Epithelial cell of umbilical artery (primary cell): Measurements from ENCODE around the gene SLC35B4. TPM values are rescaled to one million over a fixed set of nuclear protein-coding genes. Genes with fewer than 3 reads are reported as not detected.

Source experiments
- total RNA-seq: library from RNA; depleted of rRNA; stranded (reverse); fragments of >200 nt; gene quantifications from 2 replicates; pipeline ENCODE4 v1.2.3, GENCODE V29; 2014

SLC35B4 gene, protein sequence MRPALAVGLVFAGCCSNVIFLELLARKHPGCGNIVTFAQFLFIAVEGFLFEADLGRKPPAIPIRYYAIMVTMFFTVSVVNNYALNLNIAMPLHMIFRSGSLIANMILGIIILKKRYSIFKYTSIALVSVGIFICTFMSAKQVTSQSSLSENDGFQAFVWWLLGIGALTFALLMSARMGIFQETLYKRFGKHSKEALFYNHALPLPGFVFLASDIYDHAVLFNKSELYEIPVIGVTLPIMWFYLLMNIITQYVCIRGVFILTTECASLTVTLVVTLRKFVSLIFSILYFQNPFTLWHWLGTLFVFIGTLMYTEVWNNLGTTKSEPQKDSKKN
- total RNA-seq = 11.0 and 16.7 TPM in 2 replicates

DNA sequence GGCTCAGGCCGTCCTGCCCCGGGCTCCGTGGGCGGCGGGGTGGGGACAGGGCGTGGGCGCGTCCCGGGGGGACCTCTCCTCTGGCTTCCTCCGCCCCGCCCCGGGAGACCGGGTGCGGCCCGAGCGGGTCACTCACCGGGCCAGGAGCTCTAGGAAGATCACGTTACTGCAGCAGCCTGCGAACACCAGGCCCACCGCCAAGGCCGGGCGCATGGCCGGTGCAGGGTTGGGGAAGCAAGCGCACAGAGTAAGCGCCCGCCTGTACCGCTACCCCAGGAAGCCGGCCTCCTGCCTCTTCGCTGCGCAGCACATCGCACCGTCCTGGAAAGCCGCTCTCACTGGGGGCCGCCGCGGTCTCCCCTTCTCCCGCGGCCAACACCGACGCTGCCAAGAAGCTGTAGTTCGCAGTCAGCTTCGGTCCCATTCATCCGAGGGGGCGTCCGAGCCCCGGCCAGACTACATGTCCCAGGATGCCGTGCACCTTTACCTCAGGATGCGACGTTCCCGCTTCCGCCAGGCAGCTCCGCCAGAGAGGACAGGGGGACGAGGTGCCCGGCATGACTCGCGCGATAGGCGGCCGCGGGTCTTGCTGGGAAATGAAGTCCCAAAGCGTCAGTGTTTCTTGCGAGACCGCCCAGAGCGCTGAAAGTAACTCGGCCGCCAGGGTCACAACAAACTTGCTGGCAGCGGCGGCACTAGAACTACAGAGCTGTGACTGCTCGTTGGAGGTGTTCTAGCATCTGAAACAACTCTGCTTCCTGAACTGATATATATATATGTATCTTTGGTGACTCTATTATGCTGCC lies at the start of gene SLC35B4:
TSS of gene SLC35B4 (minus strand) at position 392 of the 806 bp plus-strand sequence. CDS start at position 213, 179 bp downstream.

Other genes with a start within 250 kb of the SLC35B4 start
- under 0.01 and 0.76 TPM in 2 replicates for gene LRGUK, start 189.6 kb downstream of the SLC35B4 start, total RNA-seq
- gene AKR1B1, start 142.2 kb upstream of the SLC35B4 start, total RNA-seq = 128 and 161 TPM in 2 replicates
- 0.46 and 1.3 TPM in 2 replicates for gene AKR1B10, start 210.6 kb upstream of the SLC35B4 start, total RNA-seq
- not detected in 2 replicates for gene AKR1B15, start 232.2 kb upstream of the SLC35B4 start, total RNA-seq